Tibial artery (tissue), 4 donors: Measurements from ENCODE around the gene MRM1.

Experiments used
- DNase-seq, 2 donors: peaks; one replicate each; pipeline ENCODE4 v3.0.0-alpha.2; 2019
- H3K27ac ChIP-seq, 2 donors: fragments of 200-600 bp; sonication (generic) in 1 of 2; 1 replicate in 1 of 2; 2 replicates in 1 of 2; pipeline ENCODE4 v1.5.1; 2018 to 2019; ENCODE audit warnings: mild to moderate bottlenecking in 1 of 2
- H3K27me3 ChIP-seq, 2 donors: fragments of 200-600 bp; sonication (generic) in 1 of 2; one replicate each; pipeline versions ENCODE4 v1.5.1 to v1.6.0; 2016 to 2019
- H3K36me3 ChIP-seq, 3 donors: fragments of 200-600 bp; sonication (generic) in 2 of 3; one replicate each; pipeline ENCODE4 v1.5.1; 2016 to 2019; ENCODE audit warnings: mild to moderate bottlenecking in 2 of 3
- H3K4me1 ChIP-seq, 4 donors: fragments of 200-600 bp; sonication (generic) in 2 of 4; 1 replicate in 3 of 4; 2 replicates in 1 of 4; pipeline ENCODE4 v1.5.1; 2016 to 2019
- H3K4me3 ChIP-seq, 2 donors: fragments of 200-600 bp; sonication (generic) in 1 of 2; 1 replicate in 1 of 2; 2 replicates in 1 of 2; pipeline ENCODE4 v1.5.1; 2018 to 2019; ENCODE audit warnings: mild to moderate bottlenecking in 2 of 2
- H3K9me3 ChIP-seq, 3 donors: fragments of 200-600 bp; sonication (generic) in 1 of 3; one replicate each; pipeline ENCODE4 v1.5.1; 2016 to 2019
- intact Hi-C: fragments of 100-400 bp; cut with DNase I; formaldehyde crosslinking; loops from one replicate; pipeline ENCODE4 v1.15.0; 2023; ENCODE audit warnings: low total_unique reads
- TF ChIP-seq, protein P1 (sequence below), 2 experiments: fragments of 200-600 bp in 1 of 2; fragments of 450-650 bp in 1 of 2; IDR thresholded peaks; one replicate each; pipeline ENCODE4 v1.5.1; 2017 to 2019; ENCODE audit warnings: antibody characterized with exemption in 2 of 2, mild to moderate bottlenecking in 1 of 2, moderate library complexity in 1 of 2

MRM1 gene

DNA sequence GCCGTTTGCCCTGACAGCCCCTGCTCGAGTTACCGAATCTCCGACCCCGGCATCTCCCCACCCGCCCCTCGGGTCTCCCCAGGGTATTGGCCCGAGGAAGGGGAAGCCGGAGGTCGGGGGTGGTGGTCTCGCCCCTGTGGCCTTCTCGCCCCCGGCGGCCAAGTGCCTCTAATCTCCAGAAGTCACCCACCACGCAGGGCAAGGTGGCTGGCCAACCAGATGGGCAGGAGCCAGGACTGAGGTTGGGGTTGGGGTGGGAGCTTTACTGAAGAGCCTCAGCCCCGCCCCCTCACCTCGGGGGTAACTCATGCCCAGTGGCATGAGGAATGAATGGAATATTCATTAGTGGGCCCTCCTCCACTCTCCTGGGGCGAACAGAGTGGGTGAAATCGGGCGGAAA is 9.1 kb upstream of the MRM1 start:
- H3K27me3 ChIP-seq, result no peaks in the 10 kb centered on the region
- intact Hi-C loops, result loop anchor here (5.0 to 10.0 kb wide), 3 partner anchors 45 to 1608 kb away; partner anchors contain the start of genes AATF and LIG3
- peaks cover 0 to 25% (median 16%) of the 10 kb centered on the region in 4 donors for H3K4me1 ChIP-seq
- no peaks in the 10 kb centered on the region for H3K9me3 ChIP-seq
- TF ChIP-seq, protein P1, sequence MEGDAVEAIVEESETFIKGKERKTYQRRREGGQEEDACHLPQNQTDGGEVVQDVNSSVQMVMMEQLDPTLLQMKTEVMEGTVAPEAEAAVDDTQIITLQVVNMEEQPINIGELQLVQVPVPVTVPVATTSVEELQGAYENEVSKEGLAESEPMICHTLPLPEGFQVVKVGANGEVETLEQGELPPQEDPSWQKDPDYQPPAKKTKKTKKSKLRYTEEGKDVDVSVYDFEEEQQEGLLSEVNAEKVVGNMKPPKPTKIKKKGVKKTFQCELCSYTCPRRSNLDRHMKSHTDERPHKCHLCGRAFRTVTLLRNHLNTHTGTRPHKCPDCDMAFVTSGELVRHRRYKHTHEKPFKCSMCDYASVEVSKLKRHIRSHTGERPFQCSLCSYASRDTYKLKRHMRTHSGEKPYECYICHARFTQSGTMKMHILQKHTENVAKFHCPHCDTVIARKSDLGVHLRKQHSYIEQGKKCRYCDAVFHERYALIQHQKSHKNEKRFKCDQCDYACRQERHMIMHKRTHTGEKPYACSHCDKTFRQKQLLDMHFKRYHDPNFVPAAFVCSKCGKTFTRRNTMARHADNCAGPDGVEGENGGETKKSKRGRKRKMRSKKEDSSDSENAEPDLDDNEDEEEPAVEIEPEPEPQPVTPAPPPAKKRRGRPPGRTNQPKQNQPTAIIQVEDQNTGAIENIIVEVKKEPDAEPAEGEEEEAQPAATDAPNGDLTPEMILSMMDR (IDR thresholded peaks at IDR 0.05), result no peak
- H3K27ac ChIP-seq, result peak overlapping the region; percentile 53 to 65
- peaks cover 9 to 23% (median 10%) of the 10 kb centered on the region in 3 donors for H3K36me3 ChIP-seq
- no peak for DNase-seq
- peak overlapping the region; percentile 73 to 86 for H3K4me3 ChIP-seq

- Histone ChIP-seq H3K4me3 (peak overlapping the region; percentile 73 to 86), H3K9me3 (no peaks in the 10 kb centered on the region), H3K36me3 (peaks cover 4 to 18% (median 5%) of the 10 kb centered on the region in 3 donors), H3K27ac (no peak overlapping the region), H3K4me1 (peaks cover 0 to 25% (median 16%) of the 10 kb centered on the region in 4 donors), H3K27me3 (no peaks in the 10 kb centered on the region)
- intact Hi-C loops, result loop anchor here (5.0 to 10.0 kb wide), 3 partner anchors 46 to 1608 kb away; partner anchors contain the start of genes AATF and LIG3
- DNase-seq, result no peak
- TF ChIP-seq, protein P1 (IDR thresholded peaks at IDR 0.05), result no peak
Measured at GRCh38 chr17:36592716-36593321, 8.6 kb upstream of the MRM1 start.

DNA sequence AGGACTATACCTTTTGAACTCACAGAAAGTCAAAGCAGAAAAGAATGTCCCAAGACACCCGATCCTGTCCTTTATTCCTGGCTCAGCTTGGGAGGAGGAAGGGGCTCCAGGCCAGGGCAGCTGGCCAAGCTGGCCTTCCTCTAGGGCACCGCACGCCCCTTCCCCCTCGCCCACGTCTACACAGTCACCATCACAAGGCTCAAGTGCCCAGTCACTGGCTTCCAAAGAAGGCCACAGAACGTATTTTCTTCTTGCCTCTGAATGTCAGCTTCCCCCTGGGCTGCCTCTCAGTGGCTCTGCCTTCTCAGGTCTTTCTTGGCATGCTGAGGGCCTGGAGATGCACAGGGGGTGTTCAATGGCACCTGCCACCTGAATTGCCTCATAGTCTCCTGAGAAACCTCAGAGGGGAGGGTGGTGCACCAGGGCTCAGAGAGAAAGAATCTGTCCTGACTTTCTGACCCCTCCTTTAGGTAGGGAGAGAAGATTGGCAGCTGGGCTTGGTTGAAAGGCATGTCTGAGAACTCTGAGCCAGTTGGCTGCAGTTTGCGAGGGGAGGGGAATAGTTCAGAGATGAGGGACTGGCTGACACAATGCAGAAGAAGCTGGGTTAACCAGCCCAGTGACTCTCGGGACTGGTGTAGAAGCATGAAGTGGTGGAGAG is 7.6 kb upstream of the MRM1 start:
- DNase-seq, result no peak
- H3K4me1 ChIP-seq, result peaks cover 0 to 25% (median 16%) of the 10 kb centered on the region in 4 donors

GRCh38 chr17:36594626-36595401 is 6.6 kb upstream of the MRM1 start:
- H3K27ac ChIP-seq, result no peak overlapping the region
- H3K36me3 ChIP-seq, result no peaks in the 10 kb centered on the region
- H3K4me1 ChIP-seq, result peaks cover 0 to 25% (median 16%) of the 10 kb centered on the region in 4 donors
- no peaks in the 10 kb centered on the region for H3K27me3 ChIP-seq
- TF ChIP-seq, protein P1 (IDR thresholded peaks at IDR 0.05), result no peak
- intact Hi-C loops, result loop anchor here (5.0 to 10.0 kb wide), 3 partner anchors 48 to 1610 kb away; partner anchors contain the start of genes AATF and LIG3
- no peaks in the 10 kb centered on the region for H3K9me3 ChIP-seq
- H3K4me3 ChIP-seq, result no peak overlapping the region
- no peak for DNase-seq

More for the DNA sequence above, 7.6 kb upstream of the MRM1 start:
- peaks cover 0 to 9% (median 0%) of the 10 kb centered on the region in 3 donors for H3K36me3 ChIP-seq
- no peaks in the 10 kb centered on the region for H3K9me3 ChIP-seq
- TF ChIP-seq, protein P1 (IDR thresholded peaks at IDR 0.05), result no peak
- intact Hi-C loops, result loop anchor here (5.0 to 10.0 kb wide), 3 partner anchors 46 to 1609 kb away; partner anchors contain the start of genes AATF and LIG3
- H3K27ac ChIP-seq, result no peak overlapping the region
- no peaks in the 10 kb centered on the region for H3K27me3 ChIP-seq
- H3K4me3 ChIP-seq, result no peak overlapping the region

GRCh38 chr17:36597226-36597625 is 4.2 kb upstream of the MRM1 start:
- TF ChIP-seq, protein P1 (IDR thresholded peaks at IDR 0.05), result no peak
- Histone ChIP-seq H3K27ac (no peak overlapping the region), H3K4me1 (peaks cover 0 to 20% (median 16%) of the 10 kb centered on the region in 4 donors), H3K9me3 (no peaks in the 10 kb centered on the region), H3K27me3 (no peaks in the 10 kb centered on the region), H3K36me3 (no peaks in the 10 kb centered on the region), H3K4me3 (no peak overlapping the region)
- no peak for DNase-seq
- intact Hi-C loops, result loop anchor here (10.0 kb wide), 2 partner anchors 348 to 1612 kb away; partner anchors contain the start of genes AATF and LIG3
